Duodenal mucosa (tissue), 2 donors: ENCODE data around the gene GBA3.

Experiments used
- H3K27ac ChIP-seq: one replicate; pipeline ENCODE4 v1.7.0; 2013; ENCODE audit warnings: low read depth, low read length
- H3K27me3 ChIP-seq, 2 donors: one replicate each; pipeline ENCODE4 v1.7.0; 2013; ENCODE audit warnings: low read length in 2 of 2, control low read depth in 1 of 2; ENCODE audit not compliant: insufficient read depth in 2 of 2, control insufficient read depth in 1 of 2
- H3K36me3 ChIP-seq, 2 donors: one replicate each; pipeline ENCODE4 v1.7.0; 2013; ENCODE audit warnings: low read length in 2 of 2, control low read depth in 1 of 2; ENCODE audit not compliant: insufficient read depth in 2 of 2, control insufficient read depth in 1 of 2
- H3K4me1 ChIP-seq, 2 donors: one replicate each; pipeline ENCODE4 v1.7.0; 2013; ENCODE audit warnings: low read length in 2 of 2, control low read depth in 1 of 2; ENCODE audit not compliant: insufficient read depth in 2 of 2, control insufficient read depth in 1 of 2
- H3K4me3 ChIP-seq, 2 donors: one replicate each; pipeline ENCODE4 v1.7.0; 2013; ENCODE audit warnings: low read length in 2 of 2, low read depth in 1 of 2
- H3K9ac ChIP-seq, 2 donors: one replicate each; pipeline ENCODE4 v1.7.0; 2013; ENCODE audit warnings: low read length in 2 of 2, low read depth in 1 of 2
- H3K9me3 ChIP-seq, 2 donors: one replicate each; pipeline ENCODE4 v1.7.0; 2013; ENCODE audit warnings: low read length in 2 of 2, control low read depth in 1 of 2; ENCODE audit not compliant: control insufficient read depth in 1 of 2

The GBA3 gene

DNA sequence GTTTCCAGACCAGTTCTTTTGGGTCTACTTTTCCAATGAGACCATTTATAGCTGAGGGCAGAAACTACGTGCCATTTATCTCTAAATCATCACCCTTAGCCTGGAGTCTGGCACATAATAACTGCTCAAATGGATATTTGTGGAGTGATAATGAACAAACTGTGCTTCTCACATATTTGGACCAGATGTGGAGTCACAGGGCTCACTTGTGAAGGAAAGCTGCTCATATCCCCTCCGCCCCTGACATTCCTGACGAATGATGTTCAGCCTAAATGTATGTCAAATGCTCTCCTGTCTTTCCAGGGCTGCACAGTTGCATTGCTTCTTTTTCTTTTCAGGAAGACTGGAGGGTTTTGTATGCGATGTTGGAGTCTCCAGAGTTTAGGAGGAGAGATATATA lies 110.1 kb downstream of the GBA3 start:
- Histone ChIP-seq H3K9me3 (no peaks in the 10 kb centered on the region), H3K27me3 (no peaks in the 10 kb centered on the region), H3K27ac (no peak overlapping the region), H3K4me3 (no peak overlapping the region), H3K36me3 (no peaks in the 10 kb centered on the region), H3K9ac (no peak overlapping the region), H3K4me1 (no peaks in the 10 kb centered on the region)

DNA sequence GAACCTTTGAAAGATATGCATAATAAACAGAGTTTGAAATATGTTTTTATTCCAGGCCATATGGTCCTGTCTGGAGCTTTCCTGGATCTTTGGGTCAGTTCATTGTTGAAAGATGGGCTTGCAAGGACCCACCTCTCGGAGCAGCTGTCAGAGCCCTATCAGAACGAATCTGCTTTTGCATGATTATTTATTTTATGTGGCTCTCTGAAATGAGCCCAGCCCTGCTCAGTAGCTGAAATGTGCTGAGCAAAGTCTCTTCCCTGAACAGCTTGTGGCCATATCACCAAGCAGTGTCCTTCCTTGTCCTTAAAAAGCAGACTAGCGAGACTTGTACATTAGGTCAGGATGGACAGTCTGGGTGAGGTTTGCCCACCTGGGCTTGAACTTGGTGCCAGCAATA lies 110.8 kb downstream of the GBA3 start:
- no peaks in the 10 kb centered on the region for H3K4me1 ChIP-seq
- H3K36me3 ChIP-seq: no peaks in the 10 kb centered on the region
- H3K4me3 ChIP-seq: no peak overlapping the region
- no peaks in the 10 kb centered on the region for H3K27me3 ChIP-seq
- H3K27ac ChIP-seq: no peak overlapping the region
- no peaks in the 10 kb centered on the region for H3K9me3 ChIP-seq
- H3K9ac ChIP-seq: no peak overlapping the region

- H3K9ac ChIP-seq: no peak overlapping the region
- peaks cover 4 to 11% of the 10 kb centered on the region in 2 donors for H3K36me3 ChIP-seq
- no peak overlapping the region for H3K27ac ChIP-seq
- no peaks in the 10 kb centered on the region for H3K27me3 ChIP-seq
- H3K4me1 ChIP-seq: no peaks in the 10 kb centered on the region
- no peaks in the 10 kb centered on the region for H3K9me3 ChIP-seq
- no peak overlapping the region for H3K4me3 ChIP-seq
Observed at GRCh38 chr4:22814906-22815305, 122.2 kb downstream of the GBA3 start.

- H3K4me1 ChIP-seq: no peaks in the 10 kb centered on the region
- no peak overlapping the region for H3K4me3 ChIP-seq
- no peaks in the 10 kb centered on the region for H3K9me3 ChIP-seq
- H3K36me3 ChIP-seq: peaks cover 4 to 7% of the 10 kb centered on the region in 2 donors
- no peaks in the 10 kb centered on the region for H3K27me3 ChIP-seq
- H3K27ac ChIP-seq: no peak overlapping the region
- H3K9ac ChIP-seq: no peak overlapping the region
Observed at GRCh38 chr4:22824091-22824490, 131.4 kb downstream of the GBA3 start.

DNA sequence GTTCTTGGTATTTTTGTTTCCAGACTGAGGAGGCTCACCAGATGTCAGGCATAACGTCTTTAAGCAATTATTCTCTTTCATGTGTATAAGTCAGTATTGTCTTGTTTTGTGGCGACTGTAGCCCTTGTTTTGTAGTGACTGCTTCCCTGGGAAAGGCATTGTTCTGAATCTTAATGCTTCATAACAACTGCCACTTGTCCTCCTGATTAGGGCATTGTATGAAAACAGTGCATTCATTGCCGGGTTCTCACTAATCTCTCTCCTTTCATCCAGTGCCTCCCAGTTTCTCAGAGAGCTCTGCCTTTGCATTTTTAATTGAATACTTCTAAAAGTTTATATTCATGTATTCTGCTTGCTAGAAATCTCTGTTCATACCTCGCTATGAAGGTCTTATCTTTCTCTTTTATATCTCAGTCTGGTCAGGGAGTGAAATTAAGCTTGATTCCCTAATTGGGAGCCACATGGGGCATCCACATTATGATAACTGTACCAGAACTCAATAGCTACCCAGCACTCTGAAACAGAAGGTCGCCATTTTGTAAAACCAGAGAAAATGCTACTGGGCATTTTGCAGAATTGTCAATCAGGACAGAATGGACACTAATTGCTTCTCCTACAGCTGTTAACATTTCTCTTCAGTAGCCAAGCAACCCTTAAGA lies 149.8 kb downstream of the GBA3 start:
- no peak overlapping the region for H3K4me3 ChIP-seq
- H3K27me3 ChIP-seq: no peaks in the 10 kb centered on the region
- no peaks in the 10 kb centered on the region for H3K4me1 ChIP-seq

DNA sequence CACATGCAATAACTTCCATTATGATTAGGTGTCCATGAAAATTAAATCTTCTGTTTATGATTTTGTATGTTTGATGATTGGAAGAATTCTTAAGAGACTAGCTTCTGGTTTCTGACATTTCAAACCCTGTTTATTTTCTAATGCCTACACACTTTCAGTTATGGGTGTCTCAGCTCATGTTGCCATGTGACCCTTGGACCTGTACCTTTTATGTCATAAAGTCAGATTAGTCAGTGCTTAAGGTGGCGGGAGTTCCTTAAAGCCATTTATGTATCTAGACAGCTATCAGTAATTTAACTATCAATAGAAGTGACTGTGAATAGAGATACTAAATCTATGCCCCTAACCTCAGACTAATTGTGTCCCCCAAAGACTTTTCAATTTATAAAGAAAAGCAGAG lies 155.6 kb downstream of the GBA3 start:
- H3K27ac ChIP-seq: no peak overlapping the region
- H3K9me3 ChIP-seq: no peaks in the 10 kb centered on the region
- no peak overlapping the region for H3K4me3 ChIP-seq
- H3K4me1 ChIP-seq: peaks cover 5 to 23% of the 10 kb centered on the region in 2 donors
- no peaks in the 10 kb centered on the region for H3K36me3 ChIP-seq
- H3K9ac ChIP-seq: no peak overlapping the region
- H3K27me3 ChIP-seq: no peaks in the 10 kb centered on the region

More for the DNA sequence above, 149.8 kb downstream of the GBA3 start:
- no peaks in the 10 kb centered on the region for H3K9me3 ChIP-seq
- no peaks in the 10 kb centered on the region for H3K36me3 ChIP-seq
- H3K9ac ChIP-seq: no peak overlapping the region
- H3K27ac ChIP-seq: no peak overlapping the region

- Histone ChIP-seq H3K27ac (no peak overlapping the region), H3K4me3 (peak overlapping the region in 1 of 2 donors; percentile 20), H3K36me3 (no peaks in the 10 kb centered on the region), H3K4me1 (peaks cover 5 to 23% of the 10 kb centered on the region in 2 donors), H3K27me3 (no peaks in the 10 kb centered on the region), H3K9ac (no peak overlapping the region), H3K9me3 (no peaks in the 10 kb centered on the region)
Observed at GRCh38 chr4:22850055-22850454, 157.3 kb downstream of the GBA3 start.

DNA sequence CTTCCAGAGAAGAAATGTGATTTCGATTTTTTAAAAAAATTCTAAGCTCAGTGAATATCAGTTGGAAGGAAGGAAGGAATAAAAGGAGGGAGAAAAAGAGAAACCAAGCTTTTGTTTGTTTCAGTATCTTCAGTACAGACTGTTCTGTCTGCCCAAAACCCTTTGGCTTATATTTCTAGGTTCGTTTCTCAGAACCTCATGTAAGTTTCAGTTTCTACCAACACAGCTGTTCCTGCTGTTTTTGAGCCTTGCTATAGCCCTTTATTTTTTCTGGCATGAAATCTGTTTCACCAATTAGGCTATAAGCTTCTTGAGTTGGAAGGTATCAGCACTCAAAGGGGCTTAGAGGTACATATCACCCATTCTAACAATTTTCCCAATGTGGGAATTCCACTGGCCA lies 157.9 kb downstream of the GBA3 start:
- H3K4me1 ChIP-seq: peaks cover 5 to 23% of the 10 kb centered on the region in 2 donors
- H3K36me3 ChIP-seq: no peaks in the 10 kb centered on the region
- no peak overlapping the region for H3K9ac ChIP-seq
- H3K27ac ChIP-seq: no peak overlapping the region
- H3K4me3 ChIP-seq: peak overlapping the region in 1 of 2 donors; percentile 20
- no peaks in the 10 kb centered on the region for H3K27me3 ChIP-seq
- H3K9me3 ChIP-seq: no peaks in the 10 kb centered on the region

GRCh38 chr4:22857411-22857810 lies 164.7 kb downstream of the GBA3 start:
- Histone ChIP-seq H3K36me3 (no peaks in the 10 kb centered on the region), H3K4me1 (no peaks in the 10 kb centered on the region), H3K27me3 (no peaks in the 10 kb centered on the region), H3K4me3 (no peak overlapping the region), H3K27ac (no peak overlapping the region), H3K9ac (no peak overlapping the region), H3K9me3 (no peaks in the 10 kb centered on the region)

GRCh38 chr4:22859318-22859717 lies 166.6 kb downstream of the GBA3 start:
- H3K9me3 ChIP-seq: no peaks in the 10 kb centered on the region
- no peak overlapping the region for H3K27ac ChIP-seq
- H3K9ac ChIP-seq: no peak overlapping the region
- no peak overlapping the region for H3K4me3 ChIP-seq
- H3K27me3 ChIP-seq: no peaks in the 10 kb centered on the region
- no peaks in the 10 kb centered on the region for H3K36me3 ChIP-seq
- H3K4me1 ChIP-seq: no peaks in the 10 kb centered on the region
